ENCODE results near the gene FKBP3.

The FKBP3 gene

GRCh38 chr14:45135659-45136395, 1.5 kb upstream of the FKBP3 start, which contains the start of gene FANCM:
TSS of gene FANCM (plus strand) at chr14:45135930. CDS start at chr14:45136032, 102 bp downstream.
- DNase-seq (ENCODE audit: low read depth) = peak; percentile 99
- TF ChIP-seq CTCF (conservative IDR thresholded peaks at IDR 0.05; ENCODE audit: control insufficient read depth, insufficient read depth, low read depth, low read length) = no peak
- H3K4me3 ChIP-seq (ENCODE audit: control insufficient read depth, low read depth, low read length) = peak within 1 kb of the TSS; percentile 95

- peak; percentile 44 for DNase-seq (ENCODE audit: low read depth)
- no peak for TF ChIP-seq CTCF (conservative IDR thresholded peaks at IDR 0.05; ENCODE audit: control insufficient read depth, insufficient read depth, low read depth, low read length)
- peak overlapping the region; percentile 95 for H3K4me3 ChIP-seq (ENCODE audit: control insufficient read depth, low read depth, low read length)
Measured at GRCh38 chr14:45135156-45135555, 875 bp upstream of the FKBP3 start.

GRCh38 chr14:45133683-45134050, 614 bp downstream of the FKBP3 start:
- peak overlapping the region; percentile 87 for H3K4me3 ChIP-seq (ENCODE audit: control insufficient read depth, low read depth, low read length)
- TF ChIP-seq CTCF (conservative IDR thresholded peaks at IDR 0.05; ENCODE audit: control insufficient read depth, insufficient read depth, low read depth, low read length) = no peak
- no peak for DNase-seq (ENCODE audit: low read depth)

GRCh38 chr14:45128963-45129629, 5.2 kb downstream of the FKBP3 start:
- no peak for TF ChIP-seq CTCF (conservative IDR thresholded peaks at IDR 0.05; ENCODE audit: control insufficient read depth, insufficient read depth, low read depth, low read length)
- DNase-seq (ENCODE audit: low read depth) = no peak
- no peak overlapping the region for H3K4me3 ChIP-seq (ENCODE audit: control insufficient read depth, low read depth, low read length)

GRCh38 chr14:45125754-45126153, 8.5 kb downstream of the FKBP3 start:
- H3K4me3 ChIP-seq (ENCODE audit: control insufficient read depth, low read depth, low read length) = no peak overlapping the region
- DNase-seq (ENCODE audit: low read depth) = no peak
- no peak for TF ChIP-seq CTCF (conservative IDR thresholded peaks at IDR 0.05; ENCODE audit: control insufficient read depth, insufficient read depth, low read depth, low read length)

- no peak overlapping the region for H3K4me3 ChIP-seq (ENCODE audit: control insufficient read depth, low read depth, low read length)
- no peak for DNase-seq (ENCODE audit: low read depth)
- TF ChIP-seq CTCF (conservative IDR thresholded peaks at IDR 0.05; ENCODE audit: control insufficient read depth, insufficient read depth, low read depth, low read length) = no peak
Measured at GRCh38 chr14:45123271-45123670, 11.0 kb downstream of the FKBP3 start.
